ENCODE measurements around the gene OR2W1.

The OR2W1 gene
- 0 reads per million in 4 experiments for total RNA-seq

GRCh38 chr6:29045075-29045474 is at the start of gene OR2W1:
OR2W1 (minus strand) TSS chr6:29045175; CDS start chr6:29045175, 0 bp downstream.
- no peak for DNase-seq

- no peak for DNase-seq
Observed at GRCh38 chr6:29092957-29093356, 48.0 kb upstream of the OR2W1 start.

DNA sequence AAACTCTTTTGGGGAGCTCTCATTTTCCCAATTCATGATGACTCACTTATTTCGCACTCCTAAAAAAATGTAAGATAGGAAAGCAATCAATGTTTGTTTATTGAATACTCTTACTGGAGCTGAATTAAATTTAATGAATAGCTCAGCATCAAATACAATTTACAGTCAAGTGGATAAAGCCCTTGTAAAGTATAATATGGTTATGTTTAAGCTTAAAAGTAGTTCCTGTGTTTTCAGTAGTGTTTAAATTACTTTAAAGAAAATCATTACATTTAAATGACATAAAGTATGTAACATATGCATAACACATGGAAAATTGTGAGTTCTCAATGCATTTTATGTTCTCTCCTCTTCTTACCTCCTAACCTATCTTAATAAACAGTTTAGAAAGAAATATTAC is 42.2 kb upstream of the OR2W1 start, which contains the start of gene OR2B3:
Gene OR2B3, minus strand, starts transcription at position 101 of the 400 bp plus-strand sequence. Its CDS starts 65 bp downstream, at position 36.
- DNase-seq, result no peak

- no peak for DNase-seq
Observed at GRCh38 chr6:29082457-29082856, 37.5 kb upstream of the OR2W1 start.

DNA sequence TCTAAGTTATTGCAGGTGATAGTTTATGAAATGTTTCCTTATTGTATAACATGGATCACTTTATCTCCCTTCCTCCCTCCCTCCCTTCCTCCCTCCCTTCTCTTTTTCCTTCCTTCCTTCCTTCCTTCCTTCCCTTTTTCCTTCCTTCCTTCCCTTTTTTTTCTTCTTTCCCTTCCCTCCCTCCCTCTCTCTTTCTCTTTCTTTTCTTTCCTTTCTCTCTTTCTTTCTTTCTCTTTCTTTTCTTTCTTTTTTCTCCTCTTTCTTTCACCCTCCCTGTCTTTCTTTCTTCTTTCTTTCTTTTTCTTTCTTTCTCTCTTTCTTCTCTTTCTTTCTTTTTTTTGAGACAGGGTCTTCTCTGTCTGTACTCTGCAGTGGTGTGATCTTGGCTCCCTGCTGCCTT is 36.3 kb upstream of the OR2W1 start:
- no peak for DNase-seq

- no peak for DNase-seq
Observed at GRCh38 chr6:29079203-29079602, 34.2 kb upstream of the OR2W1 start.

- no peak for DNase-seq
Observed at GRCh38 chr6:29071831-29072723, 27.1 kb upstream of the OR2W1 start.

GRCh38 chr6:29051680-29052079 is 6.7 kb upstream of the OR2W1 start:
- DNase-seq, result no peak

GRCh38 chr6:29035951-29036350 is 9.0 kb downstream of the OR2W1 start:
- DNase-seq, result no peak

DNA sequence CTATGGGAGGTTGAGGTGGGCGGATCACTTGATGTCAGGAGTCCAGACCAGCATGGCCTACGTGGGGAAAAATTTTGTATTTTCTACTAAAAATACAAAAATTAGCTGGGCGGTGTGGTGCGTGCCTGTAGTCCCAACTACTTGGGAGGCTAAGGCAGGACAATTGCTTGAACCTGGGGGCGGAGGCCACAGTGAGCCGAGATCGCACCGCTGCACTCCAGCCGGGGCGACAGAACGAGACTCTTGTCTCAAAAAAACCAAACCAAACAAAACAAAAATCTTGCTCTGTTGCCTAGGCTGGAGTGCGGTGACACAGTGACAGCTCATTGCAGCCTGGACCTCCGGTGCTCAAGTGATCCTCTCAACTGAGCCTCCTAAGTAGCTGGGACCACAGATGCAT is 16.2 kb downstream of the OR2W1 start:
- no peak for DNase-seq

- DNase-seq, result no peak
Observed at GRCh38 chr6:29025927-29026585, 18.9 kb downstream of the OR2W1 start.

DNA sequence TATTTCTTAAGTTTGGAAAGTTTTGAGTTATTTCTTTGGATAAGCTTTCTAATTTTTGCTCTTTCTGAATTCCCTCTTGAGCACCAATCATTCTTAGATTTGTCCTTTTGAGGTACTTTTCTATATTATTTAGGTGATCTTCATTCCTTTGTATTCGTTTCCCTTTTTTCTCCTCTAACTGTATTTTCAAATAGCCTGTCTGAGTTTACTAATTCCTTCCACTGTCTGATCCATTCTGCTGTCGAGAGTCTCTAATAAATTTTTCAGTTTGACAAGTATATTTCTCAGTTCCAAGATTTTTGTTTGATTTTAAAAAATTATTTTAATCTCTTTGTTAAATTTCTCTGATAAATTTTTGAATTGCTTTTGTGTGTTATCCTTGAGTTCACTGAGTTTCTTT is 23.5 kb downstream of the OR2W1 start:
- no peak for DNase-seq

DNA sequence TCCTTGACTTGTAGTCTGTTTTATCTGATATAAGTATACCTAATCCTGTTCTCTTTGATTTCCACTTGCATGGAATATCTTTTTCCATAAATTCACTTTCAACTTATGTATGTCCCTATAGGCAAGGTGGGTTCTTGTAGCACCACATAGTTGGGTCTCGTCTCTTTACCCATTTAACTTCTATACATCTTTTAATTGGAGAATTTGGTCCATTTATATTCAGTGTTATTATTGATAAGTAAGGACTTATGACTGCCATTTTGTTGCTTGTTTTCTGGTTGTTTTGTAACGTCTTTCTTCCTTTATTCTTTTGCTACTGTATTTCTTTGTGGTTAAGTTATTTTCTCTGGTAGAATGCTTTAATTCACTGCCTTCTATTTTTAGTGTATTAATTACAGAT is 25.3 kb downstream of the OR2W1 start:
- no peak for DNase-seq

DNA sequence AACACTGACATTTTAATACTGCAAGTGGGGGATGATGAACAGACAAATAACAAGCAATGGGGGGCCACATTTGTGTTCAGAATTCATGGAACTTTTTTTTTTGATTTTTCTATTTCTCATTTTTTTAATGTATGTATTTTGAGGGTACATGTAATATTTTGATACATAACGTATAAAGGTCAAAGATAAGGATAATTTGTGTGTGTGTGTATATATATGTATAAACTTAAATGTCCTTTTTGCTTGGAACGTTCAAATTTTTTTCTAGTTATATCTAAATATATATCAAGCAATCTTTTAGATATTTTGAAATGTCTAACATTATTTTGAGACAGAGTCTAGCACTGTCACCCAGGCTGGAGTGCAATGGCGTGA is 27.6 kb downstream of the OR2W1 start:
- no peak for DNase-seq

- peak; percentile 80 for DNase-seq
Observed at GRCh38 chr6:29016559-29017427, 28.2 kb downstream of the OR2W1 start.

DNA sequence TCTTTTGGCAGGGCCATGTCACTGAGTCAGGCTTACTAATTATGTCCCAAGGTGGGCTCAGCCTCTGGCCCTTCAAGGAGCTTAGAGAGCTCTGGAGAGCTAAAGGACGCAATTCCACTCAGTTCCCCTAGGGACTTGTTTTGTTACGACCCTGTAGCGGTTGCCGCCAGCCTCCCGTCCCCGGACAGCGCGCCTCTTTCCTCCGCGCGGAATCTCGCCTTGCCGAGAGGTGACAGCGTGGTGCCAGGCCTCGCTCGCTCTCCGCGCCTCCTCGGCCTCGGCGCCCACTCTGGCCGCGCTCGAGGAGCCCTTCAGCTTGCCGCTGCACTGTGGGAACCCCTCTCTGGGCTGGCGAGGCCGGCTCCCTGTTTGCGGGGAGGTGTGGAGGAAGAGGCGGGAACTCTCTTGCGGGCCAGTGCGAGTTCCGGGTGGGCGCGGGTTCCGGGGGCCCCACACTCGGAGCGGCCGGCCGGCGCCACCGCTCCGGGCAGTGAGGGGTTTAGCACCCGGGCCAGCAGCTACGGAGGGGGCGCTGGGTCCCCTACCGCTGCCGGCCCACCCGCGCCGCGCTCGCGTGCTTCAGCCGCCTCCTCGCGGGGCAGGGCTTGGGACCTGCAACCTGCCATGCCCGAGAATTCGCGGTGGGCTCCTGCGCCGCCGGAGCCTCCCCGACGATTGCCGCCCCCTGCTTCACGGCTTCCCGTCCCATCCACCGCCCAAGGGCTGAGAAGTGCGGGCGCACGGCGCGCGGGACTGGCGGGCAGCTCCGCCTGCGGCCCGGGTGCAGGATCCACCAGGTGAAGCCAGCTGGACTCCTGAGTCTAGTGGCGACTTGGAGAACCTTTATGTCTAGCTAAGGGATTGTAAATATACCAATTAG is 30.0 kb downstream of the OR2W1 start:
- DNase-seq, result no peak

DNA sequence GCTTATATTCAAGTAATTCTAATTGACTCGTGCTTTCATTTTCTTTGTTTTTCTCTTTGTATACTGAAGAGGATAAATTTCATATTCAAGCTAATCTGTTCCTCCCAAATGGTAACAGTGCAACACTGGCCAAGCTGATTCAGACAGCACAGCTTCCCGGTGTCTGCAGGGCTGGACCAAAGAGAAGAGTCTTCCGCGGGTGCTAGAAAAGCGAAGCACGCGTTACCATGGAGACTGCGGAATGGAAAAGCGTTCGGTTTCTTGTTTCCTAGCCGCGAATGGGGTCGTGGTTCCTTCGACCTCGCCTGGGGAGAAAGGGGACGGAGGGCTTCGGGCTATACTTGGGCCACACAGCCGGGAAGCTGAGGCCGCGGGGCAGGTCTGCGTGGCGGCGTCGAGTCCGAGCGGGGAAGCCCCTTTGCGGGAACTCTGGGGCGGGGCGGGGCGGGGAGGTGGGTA is 33.7 kb downstream of the OR2W1 start:
- peak; percentile 18 for DNase-seq

GRCh38 chr6:29009358-29009757 is 35.6 kb downstream of the OR2W1 start:
- no peak for DNase-seq

DNA sequence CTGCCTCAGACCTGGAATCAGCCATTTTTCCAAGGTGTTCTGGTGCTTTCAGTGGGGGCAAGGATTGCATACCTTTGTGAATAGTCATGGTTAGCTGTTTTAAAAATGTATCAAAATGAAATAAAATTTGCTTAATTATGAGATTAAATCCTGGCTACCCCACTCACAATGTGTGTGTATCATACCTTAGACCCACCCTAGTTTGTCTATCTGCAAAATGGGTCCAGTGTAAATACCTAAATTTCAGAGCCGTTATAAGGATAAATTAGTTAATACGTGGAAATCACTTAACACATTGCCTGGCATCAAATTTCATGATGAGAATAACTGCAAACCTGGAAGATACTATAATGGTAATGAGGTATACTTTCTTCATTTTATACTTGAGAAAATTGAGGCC is 36.9 kb downstream of the OR2W1 start:
- DNase-seq, result no peak

GRCh38 chr6:29005183-29005885 is 39.6 kb downstream of the OR2W1 start, which contains the start of gene ZNF311:
ZNF311 (minus strand) TSS chr6:29005315; CDS start chr6:29003954, 1,361 bp downstream.
- DNase-seq, result no peak

DNA sequence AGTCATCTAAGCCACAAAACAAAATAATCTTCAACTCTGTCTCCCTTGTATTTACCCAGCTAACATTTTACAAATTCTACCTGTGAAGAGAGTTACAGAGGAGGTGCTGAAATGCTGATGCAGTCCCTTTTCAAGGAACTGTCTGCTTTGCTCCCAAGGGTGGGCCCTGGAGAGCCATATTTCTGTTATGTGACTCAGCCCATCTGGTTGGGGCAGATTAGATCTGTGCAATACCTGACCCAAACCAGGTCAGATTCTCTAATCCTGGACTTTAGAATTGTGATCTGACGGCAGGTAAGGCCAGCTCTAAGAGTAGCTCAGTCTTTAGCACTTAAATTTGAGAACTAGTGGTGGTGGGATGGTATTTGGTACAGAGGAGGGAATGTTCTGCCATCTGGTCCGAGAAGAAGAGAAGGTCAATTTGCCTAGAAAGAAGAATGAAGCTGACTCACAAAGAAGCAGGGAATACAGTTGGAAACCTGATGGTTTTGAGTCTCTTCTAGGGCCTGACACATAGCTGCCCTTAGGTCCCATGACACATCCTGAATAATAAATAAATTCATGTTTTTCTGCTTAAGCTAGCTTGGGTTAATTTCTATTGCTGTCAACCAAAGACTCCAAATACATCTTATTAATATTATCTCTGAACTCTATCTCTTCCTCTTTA is 48.0 kb downstream of the OR2W1 start:
- DNase-seq, result no peak
